ENCODE data around the gene LRP1.

Gene LRP1

DNA sequence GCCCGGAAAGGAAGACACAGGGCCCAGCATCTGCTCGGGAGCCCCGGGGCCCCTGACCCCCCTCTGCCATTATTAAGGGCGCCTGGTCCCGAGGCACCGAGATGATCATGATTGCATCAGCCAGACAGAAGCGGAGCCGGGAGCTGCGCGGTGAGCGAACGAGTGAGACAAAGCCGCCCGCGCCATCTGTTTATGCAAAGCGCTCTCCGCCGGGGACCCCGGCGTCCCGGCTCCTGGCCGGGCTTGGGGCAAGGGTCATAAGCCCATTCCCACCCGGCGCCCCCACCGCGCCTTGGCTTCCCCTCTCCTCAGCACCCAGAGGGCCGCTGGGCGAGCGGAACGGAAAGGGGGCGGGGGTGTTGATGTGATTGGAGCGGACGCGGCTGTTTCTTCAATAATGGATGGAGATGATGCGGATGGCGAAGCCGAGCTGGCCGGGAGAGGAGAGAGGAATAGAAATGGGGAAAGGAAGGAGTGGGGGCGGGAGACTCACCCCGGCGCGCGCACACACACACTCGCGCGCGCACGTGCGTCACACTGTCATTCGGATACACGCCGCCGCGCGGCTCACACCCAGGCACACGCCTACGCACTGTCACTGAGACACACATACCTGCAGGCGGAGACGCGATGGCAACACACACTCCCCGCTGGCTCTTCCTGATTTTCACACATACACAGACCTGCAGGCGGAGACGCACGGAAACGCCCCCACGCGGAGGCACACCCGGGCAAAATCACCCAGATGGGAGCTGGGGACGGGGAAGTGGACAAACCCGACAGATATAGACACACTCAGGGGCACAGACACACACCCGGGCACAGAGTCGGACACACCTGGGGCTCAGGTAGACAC, 112.0 kb downstream of the LRP1 start:
- Histone ChIP-seq H3K36me3 (ENCODE audit: control insufficient read depth in 2 of 2, insufficient read depth in 2 of 2, low read length in 2 of 2) (no peaks in the 10 kb centered on the region), H3K4me1 (ENCODE audit: control insufficient read depth in 2 of 2, insufficient read depth in 2 of 2, low read length in 2 of 2) (peaks cover 36 to 52% of the 10 kb centered on the region in 2 donors), H3K27me3 (ENCODE audit: control insufficient read depth in 2 of 2, insufficient read depth in 2 of 2, low read length in 2 of 2) (peaks cover 52 to 55% of the 10 kb centered on the region in 2 donors), H3K27ac (ENCODE audit: low read depth in 2 of 2, low read length in 2 of 2) (peak overlapping the region in 1 of 2 donors; percentile 43), H3K4me3 (ENCODE audit: low read length in 2 of 2) (peak overlapping the region; percentile 52 to 65), H3K9ac (ENCODE audit: low read depth in 1 of 2, low read length in 2 of 2) (peak overlapping the region in 1 of 2 donors; percentile 24), H3K9me3 (ENCODE audit: control insufficient read depth in 2 of 2, low read length in 2 of 2) (no peaks in the 10 kb centered on the region)

DNA sequence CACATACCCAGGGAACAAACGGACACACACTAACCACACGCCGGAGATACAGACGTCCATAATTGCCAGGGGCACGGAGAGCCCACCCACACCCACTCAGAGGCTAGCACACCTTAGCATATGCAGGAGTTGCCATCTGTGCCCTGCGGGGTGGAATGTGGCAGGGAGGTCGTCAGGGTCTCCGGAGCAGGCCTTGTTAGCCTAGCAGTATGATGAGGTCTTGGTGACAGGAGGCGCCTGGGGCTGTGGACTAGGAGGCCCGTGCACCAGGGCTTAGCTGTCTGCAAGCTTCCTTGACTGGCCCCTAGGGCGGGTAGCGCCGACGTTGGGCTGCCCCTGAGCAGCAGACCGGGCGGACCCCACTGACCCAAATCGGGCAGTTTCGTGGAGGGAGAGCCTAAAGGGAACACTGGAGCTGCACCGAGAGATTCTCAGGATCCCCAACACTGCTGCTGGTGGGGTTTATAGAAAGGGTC, 112.7 kb downstream of the LRP1 start:
- Histone ChIP-seq H3K27me3 (ENCODE audit: control insufficient read depth in 2 of 2, insufficient read depth in 2 of 2, low read length in 2 of 2) (peaks cover 49 to 50% of the 10 kb centered on the region in 2 donors), H3K27ac (ENCODE audit: low read depth in 2 of 2, low read length in 2 of 2) (peak overlapping the region in 1 of 2 donors; percentile 43), H3K4me3 (ENCODE audit: low read length in 2 of 2) (peak overlapping the region; percentile 52 to 65), H3K4me1 (ENCODE audit: control insufficient read depth in 2 of 2, insufficient read depth in 2 of 2, low read length in 2 of 2) (peaks cover 36 to 52% of the 10 kb centered on the region in 2 donors), H3K36me3 (ENCODE audit: control insufficient read depth in 2 of 2, insufficient read depth in 2 of 2, low read length in 2 of 2) (no peaks in the 10 kb centered on the region), H3K9ac (ENCODE audit: low read depth in 1 of 2, low read length in 2 of 2) (peak overlapping the region in 1 of 2 donors; percentile 24), H3K9me3 (ENCODE audit: control insufficient read depth in 2 of 2, low read length in 2 of 2) (no peaks in the 10 kb centered on the region)

DNA sequence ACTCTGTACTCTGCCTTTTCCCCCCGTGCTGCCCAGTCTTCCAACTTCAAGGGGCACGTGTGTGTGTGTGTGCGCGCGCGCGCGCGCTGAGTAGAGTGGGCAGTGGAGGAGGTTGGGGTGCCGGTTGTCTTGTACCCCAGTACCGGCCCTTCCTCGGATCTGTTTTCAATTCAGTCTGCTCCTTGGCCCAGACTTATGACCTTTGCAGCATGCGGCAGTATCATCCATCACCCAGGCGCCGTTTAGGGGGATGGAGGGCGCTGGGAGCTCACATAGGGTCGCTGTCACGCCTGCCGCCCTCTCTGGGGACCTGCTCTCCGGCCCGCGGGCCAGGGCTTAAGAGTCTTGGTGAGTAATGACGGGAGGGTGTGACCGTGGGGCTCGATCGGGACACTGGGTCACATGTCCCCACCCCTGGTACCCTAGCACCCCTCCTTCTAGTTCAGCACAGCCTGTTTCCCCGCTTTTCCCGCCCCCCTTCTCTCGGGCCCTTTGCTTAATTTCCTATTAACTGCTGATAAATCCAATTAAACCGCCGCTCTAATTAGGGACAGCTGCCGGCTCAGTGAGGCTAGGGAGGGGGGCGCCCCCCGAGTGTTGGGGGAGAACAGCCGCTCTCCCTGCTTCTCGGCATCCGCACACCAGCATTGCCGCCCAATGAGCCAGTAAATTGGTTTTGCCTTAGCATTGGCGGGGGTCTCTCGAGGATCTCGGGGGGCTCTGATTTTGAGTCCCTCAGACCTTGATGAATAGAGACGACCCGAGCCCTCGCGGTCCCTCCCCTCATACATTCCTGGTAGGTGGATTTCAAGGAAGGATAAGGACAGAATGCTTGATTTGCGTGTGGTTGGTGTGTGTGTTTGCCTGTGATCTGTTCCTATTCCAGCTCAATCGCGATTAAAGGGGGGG, 113.4 kb downstream of the LRP1 start:
- Histone ChIP-seq H3K9ac (ENCODE audit: low read depth in 1 of 2, low read length in 2 of 2) (no peak overlapping the region), H3K27me3 (ENCODE audit: control insufficient read depth in 2 of 2, insufficient read depth in 2 of 2, low read length in 2 of 2) (peaks cover 42 to 47% of the 10 kb centered on the region in 2 donors), H3K36me3 (ENCODE audit: control insufficient read depth in 2 of 2, insufficient read depth in 2 of 2, low read length in 2 of 2) (no peaks in the 10 kb centered on the region), H3K4me3 (ENCODE audit: low read length in 2 of 2) (peak overlapping the region in 1 of 2 donors; percentile 26), H3K9me3 (ENCODE audit: control insufficient read depth in 2 of 2, low read length in 2 of 2) (no peaks in the 10 kb centered on the region), H3K4me1 (ENCODE audit: control insufficient read depth in 2 of 2, insufficient read depth in 2 of 2, low read length in 2 of 2) (peaks cover 36 to 52% of the 10 kb centered on the region in 2 donors), H3K27ac (ENCODE audit: low read depth in 2 of 2, low read length in 2 of 2) (no peak overlapping the region)

DNA sequence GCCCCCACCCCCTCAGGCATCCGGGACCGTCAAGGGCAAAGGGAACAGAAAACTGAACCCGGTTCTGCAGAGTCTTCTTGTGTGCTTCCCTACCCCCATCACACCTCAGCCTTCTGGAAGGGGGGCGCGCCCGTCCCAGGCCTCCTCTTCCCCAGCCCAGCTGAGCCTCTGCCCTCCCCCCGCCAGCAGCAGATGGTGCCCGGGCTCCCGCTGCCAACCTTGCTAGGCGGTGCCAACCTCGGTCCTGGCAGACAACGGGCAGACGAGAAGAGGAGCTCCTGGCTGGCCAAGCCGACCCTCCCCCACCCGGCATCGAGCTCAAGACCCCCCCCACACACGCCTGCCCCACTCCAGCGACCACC, 114.0 kb downstream of the LRP1 start:
- peaks cover 36 to 52% of the 10 kb centered on the region in 2 donors for H3K4me1 ChIP-seq (ENCODE audit: control insufficient read depth in 2 of 2, insufficient read depth in 2 of 2, low read length in 2 of 2)
- H3K9me3 ChIP-seq (ENCODE audit: control insufficient read depth in 2 of 2, low read length in 2 of 2) = no peaks in the 10 kb centered on the region
- H3K27me3 ChIP-seq (ENCODE audit: control insufficient read depth in 2 of 2, insufficient read depth in 2 of 2, low read length in 2 of 2) = peaks cover 35 to 43% of the 10 kb centered on the region in 2 donors
- peak overlapping the region; percentile 45 to 55 for H3K4me3 ChIP-seq (ENCODE audit: low read length in 2 of 2)
- H3K27ac ChIP-seq (ENCODE audit: low read depth in 2 of 2, low read length in 2 of 2) = no peak overlapping the region
- no peak overlapping the region for H3K9ac ChIP-seq (ENCODE audit: low read depth in 1 of 2, low read length in 2 of 2)
- H3K36me3 ChIP-seq (ENCODE audit: control insufficient read depth in 2 of 2, insufficient read depth in 2 of 2, low read length in 2 of 2) = no peaks in the 10 kb centered on the region

DNA sequence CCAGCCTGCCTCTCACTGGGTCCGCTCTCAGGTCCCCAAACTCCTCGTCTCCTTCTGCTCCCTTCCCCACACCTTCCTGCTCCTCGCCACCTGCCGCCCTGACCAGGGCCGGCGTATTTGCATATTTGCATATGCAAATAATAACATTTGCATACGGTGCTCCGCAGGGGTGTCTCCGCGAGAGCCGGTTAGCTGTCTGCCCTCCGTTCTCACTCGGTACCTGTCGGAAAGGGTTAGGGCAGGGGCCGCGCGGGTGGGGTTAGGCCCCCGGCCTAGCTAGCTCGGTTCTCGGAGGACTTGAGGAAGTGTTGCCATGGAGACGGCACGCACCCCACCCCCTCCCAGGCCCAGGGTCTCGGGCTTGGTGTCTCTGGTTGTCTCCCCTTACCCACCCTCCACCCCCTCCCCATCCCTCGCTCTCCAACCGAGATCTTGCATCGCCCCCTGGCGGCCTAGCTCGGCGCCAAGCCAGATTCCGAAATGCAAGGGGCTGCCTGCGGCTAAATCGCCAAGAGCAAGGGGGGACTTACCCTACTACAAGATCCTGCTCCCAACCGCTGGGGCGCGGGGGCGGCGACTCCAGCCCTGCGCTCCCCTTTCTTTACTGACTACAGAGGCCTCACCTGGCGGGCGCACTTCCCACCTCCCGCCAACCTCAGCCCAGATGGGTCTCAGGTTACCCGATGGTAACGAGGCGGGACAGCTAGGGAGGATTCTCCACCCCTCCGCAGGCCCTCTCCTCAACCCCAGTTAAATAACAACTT, 114.6 kb downstream of the LRP1 start:
- peak overlapping the region in 1 of 2 donors; percentile 41 for H3K9ac ChIP-seq (ENCODE audit: low read depth in 1 of 2, low read length in 2 of 2)
- no peak overlapping the region for H3K27ac ChIP-seq (ENCODE audit: low read depth in 2 of 2, low read length in 2 of 2)
- peaks cover 36 to 48% of the 10 kb centered on the region in 2 donors for H3K4me1 ChIP-seq (ENCODE audit: control insufficient read depth in 2 of 2, insufficient read depth in 2 of 2, low read length in 2 of 2)
- no peaks in the 10 kb centered on the region for H3K9me3 ChIP-seq (ENCODE audit: control insufficient read depth in 2 of 2, low read length in 2 of 2)
- H3K27me3 ChIP-seq (ENCODE audit: control insufficient read depth in 2 of 2, insufficient read depth in 2 of 2, low read length in 2 of 2) = peaks cover 30 to 40% of the 10 kb centered on the region in 2 donors
- H3K4me3 ChIP-seq (ENCODE audit: low read length in 2 of 2) = peak overlapping the region; percentile 45 to 55
- no peaks in the 10 kb centered on the region for H3K36me3 ChIP-seq (ENCODE audit: control insufficient read depth in 2 of 2, insufficient read depth in 2 of 2, low read length in 2 of 2)

DNA sequence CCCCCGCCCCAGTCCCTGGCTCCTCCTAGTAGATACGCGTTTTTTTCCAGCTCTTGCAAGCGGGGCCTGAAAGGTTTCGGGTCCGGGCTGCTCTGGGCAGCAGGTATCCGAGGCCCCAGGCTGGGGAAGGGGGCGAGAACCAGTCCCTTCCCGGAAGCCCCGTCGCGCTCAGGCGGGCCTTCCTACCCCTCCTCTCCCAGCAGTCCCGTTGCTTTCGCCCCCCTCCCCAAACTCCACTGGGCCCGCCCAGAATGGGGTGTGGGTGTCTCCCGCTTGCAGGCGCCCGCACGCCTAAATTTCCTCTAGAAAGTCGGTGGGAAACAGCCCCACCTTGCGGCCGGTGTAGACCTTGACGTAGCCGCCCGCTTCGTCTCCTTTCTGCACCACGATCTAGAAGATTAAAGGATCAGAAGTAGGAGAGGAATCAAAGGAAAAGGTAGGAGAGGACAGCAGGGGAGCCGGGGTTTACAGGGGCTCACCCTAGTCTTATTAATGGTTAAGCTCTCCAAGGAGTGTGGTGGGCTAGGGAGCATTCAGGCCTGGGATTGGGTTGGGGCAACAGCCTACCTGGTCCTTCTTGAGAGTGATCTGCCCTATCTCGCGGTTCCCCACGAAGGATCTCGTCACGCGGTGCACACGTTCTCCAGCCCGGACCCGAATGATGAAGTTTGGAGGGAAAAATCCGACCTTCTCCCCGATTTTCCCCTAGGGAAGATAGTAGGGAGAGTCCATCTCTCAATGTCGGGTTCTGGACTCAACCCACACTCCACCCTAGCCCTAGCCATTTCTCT, 115.4 kb downstream of the LRP1 start:
- H3K36me3 ChIP-seq (ENCODE audit: control insufficient read depth in 2 of 2, insufficient read depth in 2 of 2, low read length in 2 of 2) = no peaks in the 10 kb centered on the region
- peaks cover 31 to 40% of the 10 kb centered on the region in 2 donors for H3K4me1 ChIP-seq (ENCODE audit: control insufficient read depth in 2 of 2, insufficient read depth in 2 of 2, low read length in 2 of 2)

DNA sequence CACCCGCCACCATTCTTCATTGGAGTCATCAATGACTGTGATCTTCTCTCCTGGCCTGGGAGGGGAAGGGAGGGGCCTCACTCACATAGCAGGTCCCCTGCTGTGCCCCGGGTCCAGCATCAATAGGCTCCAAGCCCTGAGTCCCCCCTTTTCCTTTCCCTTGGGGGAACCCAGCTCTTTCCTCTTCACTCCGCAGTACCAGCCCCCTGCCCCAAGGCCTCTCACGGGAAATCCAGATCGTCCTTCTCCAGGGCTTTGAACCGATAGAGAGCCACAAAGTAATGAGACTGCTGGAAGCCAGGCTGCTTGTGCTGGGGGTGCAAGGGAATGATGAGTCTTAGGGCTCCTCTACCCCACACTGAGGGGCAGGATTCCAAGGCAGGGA, 116.0 kb downstream of the LRP1 start:
- H3K27me3 ChIP-seq (ENCODE audit: control insufficient read depth in 2 of 2, insufficient read depth in 2 of 2, low read length in 2 of 2) = peaks cover 22 to 36% of the 10 kb centered on the region in 2 donors
- H3K9me3 ChIP-seq (ENCODE audit: control insufficient read depth in 2 of 2, low read length in 2 of 2) = no peaks in the 10 kb centered on the region
- H3K36me3 ChIP-seq (ENCODE audit: control insufficient read depth in 2 of 2, insufficient read depth in 2 of 2, low read length in 2 of 2) = no peaks in the 10 kb centered on the region
- H3K9ac ChIP-seq (ENCODE audit: low read depth in 1 of 2, low read length in 2 of 2) = no peak overlapping the region
- H3K4me3 ChIP-seq (ENCODE audit: low read length in 2 of 2) = no peak overlapping the region
- peaks cover 27 to 36% of the 10 kb centered on the region in 2 donors for H3K4me1 ChIP-seq (ENCODE audit: control insufficient read depth in 2 of 2, insufficient read depth in 2 of 2, low read length in 2 of 2)
- no peak overlapping the region for H3K27ac ChIP-seq (ENCODE audit: low read depth in 2 of 2, low read length in 2 of 2)

More for the DNA sequence above, 115.4 kb downstream of the LRP1 start:
- peaks cover 22 to 38% of the 10 kb centered on the region in 2 donors for H3K27me3 ChIP-seq (ENCODE audit: control insufficient read depth in 2 of 2, insufficient read depth in 2 of 2, low read length in 2 of 2)
- H3K4me3 ChIP-seq (ENCODE audit: low read length in 2 of 2) = peak overlapping the region; percentile 41 to 54
- H3K9me3 ChIP-seq (ENCODE audit: control insufficient read depth in 2 of 2, low read length in 2 of 2) = no peaks in the 10 kb centered on the region
- no peak overlapping the region for H3K27ac ChIP-seq (ENCODE audit: low read depth in 2 of 2, low read length in 2 of 2)
- H3K9ac ChIP-seq (ENCODE audit: low read depth in 1 of 2, low read length in 2 of 2) = no peak overlapping the region

DNA sequence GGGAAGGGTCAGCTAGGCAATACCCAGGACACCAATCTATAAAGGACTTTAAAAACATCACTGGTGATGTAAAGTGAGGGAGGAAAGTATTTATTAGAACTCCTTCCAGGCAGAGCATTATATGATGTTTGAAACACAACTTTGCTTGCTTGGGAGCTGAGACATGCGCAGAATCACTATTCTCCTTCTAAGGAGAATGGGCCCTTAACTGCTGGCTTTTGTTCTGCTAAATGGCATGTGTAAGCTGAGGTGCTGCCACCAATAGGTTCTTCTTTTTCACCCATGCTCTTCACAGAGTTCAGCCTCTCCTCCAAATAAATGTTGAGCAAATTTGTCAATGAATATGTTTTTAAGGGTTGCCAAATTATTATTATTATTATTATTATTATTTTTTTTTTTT, 118.8 kb downstream of the LRP1 start:
- peaks cover 8 to 11% of the 10 kb centered on the region in 2 donors for H3K4me1 ChIP-seq (ENCODE audit: control insufficient read depth in 2 of 2, insufficient read depth in 2 of 2, low read length in 2 of 2)
- no peak overlapping the region for H3K4me3 ChIP-seq (ENCODE audit: low read length in 2 of 2)
- no peak overlapping the region for H3K27ac ChIP-seq (ENCODE audit: low read depth in 2 of 2, low read length in 2 of 2)
- no peaks in the 10 kb centered on the region for H3K36me3 ChIP-seq (ENCODE audit: control insufficient read depth in 2 of 2, insufficient read depth in 2 of 2, low read length in 2 of 2)
- no peaks in the 10 kb centered on the region for H3K9me3 ChIP-seq (ENCODE audit: control insufficient read depth in 2 of 2, low read length in 2 of 2)
- H3K9ac ChIP-seq (ENCODE audit: low read depth in 1 of 2, low read length in 2 of 2) = no peak overlapping the region
- peaks cover 11 to 12% of the 10 kb centered on the region in 2 donors for H3K27me3 ChIP-seq (ENCODE audit: control insufficient read depth in 2 of 2, insufficient read depth in 2 of 2, low read length in 2 of 2)

All from mucosa of rectum (tissue), 2 donors.